Astrocyte (in vitro differentiated cells and primary cell): Measurements from ENCODE around the gene VAX1. TPM values are rescaled to one million over a fixed set of nuclear protein-coding genes. Genes with fewer than 3 reads are reported as not detected.

ENCODE experiments used
- DNase-seq: peaks from one replicate; pipeline ENCODE4 v3.0.0-alpha.2; 2010; ENCODE audit warnings: low read depth
- FAIRE-seq: peaks from 2 replicates; lab custom pipeline; 2011; peaks lifted over from hg19 to GRCh38; lab: Jason Lieb, UNC
- H2AFZ ChIP-seq: 2 replicates; pipeline ENCODE4 v1.6.0; 2012; ENCODE audit warnings: low read depth, low read length, inconsistent platforms
- H3K27ac ChIP-seq: 2 replicates; pipeline ENCODE4 v1.5.1; 2011; ENCODE audit warnings: low read depth, low read length, inconsistent platforms
- H3K27me3 ChIP-seq: 2 replicates; pipeline ENCODE4 v1.6.0; 2011; ENCODE audit warnings: low read length, inconsistent platforms; ENCODE audit not compliant: insufficient read depth
- H3K36me3 ChIP-seq: 2 replicates; pipeline ENCODE4 v1.5.1; 2011; ENCODE audit warnings: low read length, inconsistent platforms; ENCODE audit not compliant: insufficient read depth
- H3K4me1 ChIP-seq: 2 replicates; pipeline ENCODE4 v1.5.1; 2011; ENCODE audit warnings: low read length, inconsistent platforms; ENCODE audit not compliant: insufficient read depth
- H3K4me2 ChIP-seq: 2 replicates; pipeline ENCODE4 v1.6.0; 2012; ENCODE audit warnings: low read length, inconsistent platforms
- H3K4me3 ChIP-seq: 2 replicates; pipeline ENCODE4 v1.5.1; 2011; ENCODE audit warnings: low read depth, mild to moderate bottlenecking, low read length, inconsistent platforms; ENCODE audit not compliant: insufficient read depth
- H3K79me2 ChIP-seq: 2 replicates; pipeline ENCODE4 v1.6.0; 2012; ENCODE audit warnings: mild to moderate bottlenecking, low read length, inconsistent platforms; ENCODE audit not compliant: insufficient read depth
- H3K9ac ChIP-seq: 2 replicates; pipeline ENCODE4 v1.6.0; 2012; ENCODE audit warnings: mild to moderate bottlenecking, low read length, inconsistent platforms
- H3K9me3 ChIP-seq: 2 replicates; pipeline ENCODE4 v1.5.1; 2012; ENCODE audit warnings: low read depth, mild to moderate bottlenecking, low read length, inconsistent platforms; ENCODE audit not compliant: insufficient read depth
- H4K20me1 ChIP-seq: 2 replicates; pipeline ENCODE4 v1.6.0; 2012; ENCODE audit warnings: low read length, inconsistent platforms; ENCODE audit not compliant: insufficient read depth
- H3K27ac Mint-ChIP-seq: one replicate; pipeline ENCODE4 v1.8.0; 2021; ENCODE audit warnings: mild to moderate bottlenecking, mixed read lengths; ENCODE audit not compliant: unreplicated experiment
- H3K27me3 Mint-ChIP-seq: one replicate; pipeline ENCODE4 v1.8.0; 2021; ENCODE audit warnings: low read depth, mixed read lengths; ENCODE audit not compliant: unreplicated experiment
- H3K36me3 Mint-ChIP-seq: one replicate; pipeline ENCODE4 v1.8.0; 2021; ENCODE audit warnings: low read depth, mixed read lengths; ENCODE audit not compliant: unreplicated experiment
- H3K4me1 Mint-ChIP-seq: one replicate; pipeline ENCODE4 v1.8.0; 2021; ENCODE audit warnings: low read depth, mixed read lengths; ENCODE audit not compliant: unreplicated experiment
- H3K4me3 Mint-ChIP-seq: one replicate; pipeline ENCODE4 v1.8.0; 2021; ENCODE audit warnings: mild to moderate bottlenecking, moderate library complexity, mixed read lengths; ENCODE audit not compliant: unreplicated experiment
- H3K9me3 Mint-ChIP-seq: one replicate; pipeline ENCODE4 v1.8.0; 2021; ENCODE audit warnings: mild to moderate bottlenecking, mixed read lengths; ENCODE audit not compliant: unreplicated experiment
- CTCF ChIP-seq: IDR thresholded peaks from 2 replicates; pipeline ENCODE4 v1.5.1; 2011; ENCODE audit warnings: low read depth, mild to moderate bottlenecking, inconsistent platforms, low read length, moderate library complexity; ENCODE audit not compliant: insufficient read depth
- EZH2 ChIP-seq: IDR thresholded peaks from 2 replicates; pipeline ENCODE4 v1.6.1; 2012; ENCODE audit warnings: mild to moderate bottlenecking, low read length, inconsistent platforms; ENCODE audit not compliant: insufficient read depth
- total RNA-seq: library from RNA; stranded (reverse); gene quantifications from 2 replicates; pipeline ENCODE4 v1.2.1, GENCODE V29; 2021

The VAX1 gene
- total RNA-seq, 1 donor from 2014 or later = 0.34 TPM

- no peaks in the 10 kb centered on the region for H4K20me1 ChIP-seq
- no peaks in the 10 kb centered on the region for H3K36me3 ChIP-seq
- DNase-seq = no peak
- H3K27ac ChIP-seq = no peak overlapping the region
- Mint-ChIP-seq H3K27ac (no peak overlapping the region), H3K9me3 (peaks cover 8% of the 10 kb centered on the region), H3K4me1 (no peaks in the 10 kb centered on the region), H3K4me3 (no peak overlapping the region), H3K27me3 (peaks cover 84% of the 10 kb centered on the region), H3K36me3 (no peaks in the 10 kb centered on the region)
- H3K9ac ChIP-seq = no peak overlapping the region
- H3K4me3 ChIP-seq = no peak overlapping the region
- H3K79me2 ChIP-seq = no peaks in the 10 kb centered on the region
- H3K27me3 ChIP-seq = peaks cover 59% of the 10 kb centered on the region
- H2AFZ ChIP-seq = no peak overlapping the region
- H3K9me3 ChIP-seq = peaks cover 8% of the 10 kb centered on the region
- H3K4me1 ChIP-seq = no peaks in the 10 kb centered on the region
- TF ChIP-seq CTCF (no peak), EZH2 (no peak)
- FAIRE-seq = no peak
- H3K4me2 ChIP-seq = no peak overlapping the region
Measured at GRCh38 chr10:117143103-117143823, 5.2 kb upstream of the VAX1 start.

- H3K27me3 ChIP-seq = peaks cover 65% of the 10 kb centered on the region
- no peak for FAIRE-seq
- H3K36me3 Mint-ChIP-seq = no peaks in the 10 kb centered on the region
- peaks cover 5% of the 10 kb centered on the region for H3K4me1 ChIP-seq
- H3K9me3 Mint-ChIP-seq = peaks cover 5% of the 10 kb centered on the region
- no peak for DNase-seq
- H3K36me3 ChIP-seq = no peaks in the 10 kb centered on the region
- no peak overlapping the region for H3K4me2 ChIP-seq
- H2AFZ ChIP-seq = no peak overlapping the region
- no peaks in the 10 kb centered on the region for H4K20me1 ChIP-seq
- TF ChIP-seq EZH2 = no peak
- H3K4me3 ChIP-seq = no peak overlapping the region
- H3K27ac ChIP-seq = no peak overlapping the region
- peaks cover 8% of the 10 kb centered on the region for H3K9me3 ChIP-seq
- H3K27ac Mint-ChIP-seq = no peak overlapping the region
- no peak overlapping the region for H3K9ac ChIP-seq
- H3K27me3 Mint-ChIP-seq = peaks cover 72% of the 10 kb centered on the region
- H3K4me3 Mint-ChIP-seq = no peak overlapping the region
- H3K4me1 Mint-ChIP-seq = peaks cover 1% of the 10 kb centered on the region
- H3K79me2 ChIP-seq = peaks cover 7% of the 10 kb centered on the region
Measured at GRCh38 chr10:117140525-117140902, 2.4 kb upstream of the VAX1 start.

DNA sequence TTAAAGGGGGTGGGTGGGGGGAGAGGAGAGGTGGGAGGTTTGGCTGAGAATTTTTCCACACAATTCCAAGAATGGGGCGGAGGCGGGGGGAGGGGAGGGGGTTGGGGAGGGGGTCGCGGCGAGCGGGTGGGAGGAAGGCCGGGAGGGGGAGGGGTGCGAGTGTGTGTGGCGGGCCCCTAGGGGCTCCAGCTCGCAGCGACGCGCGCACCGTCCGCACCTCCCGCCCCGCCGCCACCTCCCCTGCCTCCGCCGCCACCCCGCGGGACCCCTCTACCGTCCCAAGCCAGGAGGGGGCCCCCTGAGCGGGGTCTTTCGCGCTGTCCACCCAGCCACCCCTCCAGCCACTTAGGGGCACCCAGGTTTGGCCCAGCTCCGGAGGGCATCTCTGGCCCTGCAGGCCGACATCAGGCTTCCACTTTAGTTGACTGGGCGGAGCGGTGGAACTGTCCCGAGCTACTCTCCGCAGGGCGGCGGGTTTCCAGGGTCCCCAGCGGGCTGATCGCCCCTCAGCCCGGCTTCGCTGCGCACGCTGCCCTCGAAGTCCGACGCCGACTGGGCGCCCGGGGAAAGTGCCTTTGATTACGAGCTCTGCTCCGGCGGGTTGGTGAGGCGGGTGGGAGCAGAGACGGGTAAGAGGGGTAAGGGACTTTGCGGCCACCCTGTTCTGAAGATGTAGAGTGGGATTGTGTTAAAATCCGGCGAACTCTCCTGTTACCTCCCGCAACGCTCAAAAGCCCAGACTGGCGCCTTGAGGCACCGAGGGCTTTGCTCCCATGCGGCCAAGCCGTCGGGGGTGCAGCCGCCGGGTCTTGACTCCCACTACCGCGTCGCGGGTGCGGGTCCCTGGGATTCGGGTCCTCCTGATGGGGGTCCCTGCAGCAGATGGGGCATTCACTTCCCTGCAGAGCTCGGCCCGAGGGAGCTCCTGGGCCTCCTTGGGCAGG lies 1.8 kb upstream of the VAX1 start:
- H3K79me2 ChIP-seq = peaks cover 7% of the 10 kb centered on the region
- no peaks in the 10 kb centered on the region for H3K36me3 ChIP-seq
- H3K4me3 Mint-ChIP-seq = no peak overlapping the region
- H3K27me3 Mint-ChIP-seq = peaks cover 74% of the 10 kb centered on the region
- peak overlapping the region; percentile 85 for H3K4me2 ChIP-seq
- H4K20me1 ChIP-seq = no peaks in the 10 kb centered on the region
- H3K36me3 Mint-ChIP-seq = no peaks in the 10 kb centered on the region
- H3K4me1 Mint-ChIP-seq = peaks cover 3% of the 10 kb centered on the region
- TF ChIP-seq EZH2 (peak; percentile 98), CTCF (no peak)
- H3K9me3 ChIP-seq = peaks cover 2% of the 10 kb centered on the region
- peaks cover 8% of the 10 kb centered on the region for H3K4me1 ChIP-seq
- H3K9me3 Mint-ChIP-seq = peaks cover 5% of the 10 kb centered on the region
- H3K4me3 ChIP-seq = no peak overlapping the region
- H3K27me3 ChIP-seq = peaks cover 69% of the 10 kb centered on the region
- H3K9ac ChIP-seq = no peak overlapping the region
- H3K27ac Mint-ChIP-seq = no peak overlapping the region
- no peak overlapping the region for H2AFZ ChIP-seq
- H3K27ac ChIP-seq = no peak overlapping the region
- DNase-seq = no peak
- FAIRE-seq = no peak
